Raji (cell line): ENCODE results near the gene ARID4B.

Experiments used
- POLR2A ChIP-seq: IDR thresholded peaks from 2 replicates; pipeline ENCODE4 v1.6.1; 2011; ENCODE audit warnings: low read depth, low read length, control low read depth; ENCODE audit not compliant: insufficient read depth

The ARID4B gene

GRCh38 chr1:235327559-235328270, at the start of gene ARID4B:
Gene ARID4B (minus strand): TSS chr1:235328179. CDS start chr1:235326919, 1,260 bp downstream.
- TF ChIP-seq POLR2A, result peak; percentile 67

DNA sequence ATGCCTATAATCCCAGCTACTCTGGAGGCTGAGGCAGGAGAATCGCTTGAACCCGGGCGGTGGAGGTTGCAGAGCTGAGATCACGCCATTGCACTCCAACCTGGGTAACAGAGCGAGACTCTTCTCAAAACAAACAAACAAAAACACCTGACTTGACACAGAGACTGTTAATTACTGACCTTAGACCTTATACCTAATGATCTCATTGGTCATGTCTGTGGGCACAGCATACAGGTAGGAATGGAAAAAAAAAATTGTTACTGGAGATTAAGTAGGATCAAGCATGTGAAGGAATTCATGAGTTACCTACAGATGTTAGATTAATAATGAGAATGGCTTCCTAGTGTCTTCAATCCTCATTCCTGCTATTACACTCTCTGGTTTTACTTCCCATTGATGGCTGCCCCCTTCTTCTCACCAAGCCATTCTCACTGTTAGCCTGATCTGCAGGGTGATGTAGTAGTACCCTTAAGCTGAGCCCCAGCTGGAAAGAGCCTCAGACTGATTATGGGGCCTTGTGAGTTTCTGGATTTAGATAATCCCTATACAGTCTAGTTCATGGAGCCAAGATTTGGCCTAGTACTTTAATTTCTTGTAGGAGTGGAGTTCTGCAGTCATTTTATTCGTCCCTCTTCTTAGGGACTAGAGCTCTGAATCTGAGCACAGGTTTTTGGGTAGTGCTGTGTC, 48.1 kb upstream of the ARID4B start:
- TF ChIP-seq POLR2A, result no peak

DNA sequence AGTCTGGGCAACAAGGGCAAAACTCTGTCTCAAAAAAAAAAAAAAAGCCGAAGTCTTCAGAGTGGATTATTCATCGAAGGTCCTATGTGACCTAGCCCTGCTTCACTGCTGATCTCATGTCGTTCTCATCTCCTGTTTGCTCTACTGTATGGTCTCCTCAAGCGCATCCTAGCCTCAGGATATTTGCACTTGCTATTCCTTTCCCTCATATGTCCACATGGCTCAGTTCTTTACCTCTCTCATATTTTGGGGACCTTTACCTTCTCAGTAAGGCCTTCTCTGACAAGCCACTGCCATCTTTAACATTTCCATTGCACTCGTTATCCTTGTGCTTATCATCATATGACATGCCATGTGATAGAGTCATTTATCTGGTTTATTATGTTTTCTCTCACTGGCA, 41.8 kb upstream of the ARID4B start:
- TF ChIP-seq POLR2A, result no peak

DNA sequence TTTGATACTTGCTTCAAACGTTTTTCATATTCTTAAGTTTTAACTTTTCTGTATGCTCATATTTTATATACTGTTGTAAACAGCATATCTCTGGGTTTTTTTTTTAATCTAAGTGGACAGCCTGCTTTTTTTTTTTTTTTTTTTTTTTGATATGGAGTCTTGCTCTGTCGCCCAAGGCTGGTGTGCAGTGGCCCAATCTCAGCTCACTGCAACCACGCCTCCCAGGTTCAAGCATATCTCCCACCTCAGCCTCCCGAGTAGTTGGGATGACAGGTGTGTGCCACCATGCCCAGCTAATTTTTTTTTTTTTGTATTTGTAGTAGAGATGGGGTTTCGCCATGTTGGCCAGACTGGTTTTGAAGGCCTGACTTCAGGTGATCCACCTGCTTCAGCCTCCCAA, 40.4 kb upstream of the ARID4B start:
- no peak for TF ChIP-seq POLR2A

DNA sequence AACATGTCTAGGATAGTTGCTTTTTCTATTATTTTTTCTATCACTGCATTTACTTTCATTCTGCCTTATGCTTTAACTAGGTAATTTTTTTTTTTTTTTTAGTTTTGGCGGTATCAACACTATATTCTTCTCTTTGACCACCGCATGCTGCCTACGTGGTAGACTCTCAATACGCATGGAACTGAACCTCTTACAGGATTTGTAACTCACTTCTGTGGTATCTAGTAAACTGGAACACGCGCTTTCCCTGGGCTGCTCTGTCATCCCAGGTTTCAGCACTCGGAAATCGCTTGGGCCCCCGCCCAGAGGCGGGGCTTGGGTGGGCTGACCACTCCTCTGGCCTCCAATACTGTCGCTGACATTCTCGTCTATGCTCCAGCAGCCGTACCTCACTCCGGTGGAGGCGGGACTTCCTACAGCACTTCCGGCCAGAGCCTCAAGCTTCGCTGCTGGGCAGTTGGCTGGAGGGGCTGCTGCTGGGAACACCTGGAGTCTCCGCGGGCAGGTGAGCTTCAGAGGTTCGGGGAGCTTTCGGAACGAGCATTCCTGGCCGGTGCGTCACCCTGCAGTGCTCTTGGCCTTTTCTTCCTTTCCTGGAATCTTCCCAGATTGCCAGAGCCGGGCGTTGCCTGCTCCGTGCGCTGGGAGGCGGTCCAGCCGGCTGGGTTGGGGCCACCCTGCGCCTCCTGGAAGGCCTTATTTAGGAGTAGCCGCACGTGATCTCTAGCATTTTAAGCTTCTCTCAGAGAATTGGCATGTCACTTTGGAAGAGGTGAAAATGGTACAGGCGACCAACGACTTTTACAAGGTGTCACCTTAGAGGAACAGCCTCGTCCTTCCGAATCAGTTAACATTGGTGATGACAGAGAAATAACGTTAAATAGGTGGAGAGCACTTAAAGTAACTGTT, 39.3 kb upstream of the ARID4B start, which contains the start of gene TBCE:
TSS of gene TBCE (plus strand) at position 428 of the 909 bp plus-strand sequence. CDS start 12,623 bp downstream, outside the sequence.
- TF ChIP-seq POLR2A, result peak; percentile 97

GRCh38 chr1:235366286-235366685, 38.3 kb upstream of the ARID4B start:
- no peak for TF ChIP-seq POLR2A

DNA sequence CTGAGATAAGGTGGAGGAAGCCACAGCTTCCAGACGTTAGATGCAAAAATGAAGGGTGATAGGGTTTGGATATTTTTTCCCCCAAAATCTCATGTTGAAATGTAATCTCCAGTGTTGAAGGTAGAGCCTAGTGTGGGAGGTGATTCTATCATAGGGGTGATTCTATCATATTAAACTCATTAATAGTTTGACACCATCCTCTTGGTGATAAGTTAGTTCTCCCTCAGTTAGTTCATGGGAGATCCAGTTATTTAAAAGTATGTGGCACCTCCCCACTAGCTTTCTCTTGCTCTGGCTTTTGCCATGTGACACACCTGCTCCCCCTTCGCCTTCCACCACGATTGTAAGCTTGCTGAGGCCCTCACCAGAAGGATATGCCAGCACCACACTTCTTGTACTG, 30.9 kb upstream of the ARID4B start:
- no peak for TF ChIP-seq POLR2A

- TF ChIP-seq POLR2A, result no peak
Measured at GRCh38 chr1:235357485-235358373, 29.8 kb upstream of the ARID4B start.

GRCh38 chr1:235351898-235352297, 23.9 kb upstream of the ARID4B start:
- TF ChIP-seq POLR2A, result no peak

DNA sequence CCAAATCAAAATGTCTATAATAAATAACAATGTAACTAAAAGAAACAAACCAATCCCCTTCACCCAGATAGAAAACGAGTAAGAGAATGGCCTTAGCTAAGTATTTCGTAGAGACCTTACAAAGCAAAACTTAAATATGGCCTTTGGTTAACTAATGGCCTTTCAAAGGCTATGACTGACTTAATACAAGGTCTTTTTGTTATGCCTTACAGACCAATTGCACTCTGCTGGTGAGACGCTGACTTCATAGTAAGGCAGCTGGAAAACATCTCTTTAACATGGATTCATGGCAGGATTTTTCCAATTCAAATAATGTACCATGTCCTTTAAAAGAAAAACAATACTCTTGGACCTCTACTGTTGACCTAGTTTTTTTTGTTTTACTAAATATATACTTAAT, 23.5 kb upstream of the ARID4B start:
- no peak for TF ChIP-seq POLR2A

DNA sequence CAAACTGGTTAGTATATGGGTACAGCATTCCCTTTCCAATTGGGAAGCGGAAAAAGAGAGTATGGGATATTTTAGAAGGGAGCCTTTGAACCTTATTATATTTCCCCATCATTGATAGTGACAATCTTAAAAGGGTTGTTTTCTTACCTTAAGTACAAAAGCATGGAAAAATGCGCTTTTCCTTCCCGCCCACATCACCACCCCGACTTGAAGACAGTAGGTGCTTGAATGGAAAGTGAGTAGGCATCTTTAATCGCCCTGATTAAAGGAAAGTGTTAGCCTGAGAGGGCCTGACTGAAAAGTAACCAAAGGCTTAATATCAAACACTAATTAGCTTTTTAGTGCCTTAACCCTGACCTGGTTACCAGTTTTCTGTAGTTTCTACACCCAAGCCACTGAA, 15.7 kb upstream of the ARID4B start:
- no peak for TF ChIP-seq POLR2A

- TF ChIP-seq POLR2A, result no peak
Measured at GRCh38 chr1:235342471-235342870, 14.5 kb upstream of the ARID4B start.

GRCh38 chr1:235342039-235342438, 14.1 kb upstream of the ARID4B start:
- no peak for TF ChIP-seq POLR2A

DNA sequence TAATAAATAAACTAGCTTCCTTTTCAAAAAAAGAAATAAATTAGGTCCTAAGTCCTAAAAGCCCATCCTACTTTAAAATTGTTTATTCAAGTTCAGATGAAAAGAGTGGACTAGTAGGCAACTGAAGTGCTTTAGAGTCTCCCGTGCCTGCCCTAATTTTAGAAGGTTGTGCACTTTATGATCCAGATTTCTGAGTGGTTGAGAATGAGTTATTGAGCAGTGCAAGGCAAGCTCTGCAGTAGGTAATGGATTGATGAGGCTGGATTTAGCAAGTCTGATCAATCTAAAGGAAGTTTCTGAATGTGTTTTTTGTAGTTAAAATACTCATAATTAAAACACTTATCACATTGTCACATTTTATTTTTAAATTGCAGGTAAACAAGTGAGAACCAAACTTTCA, 13.4 kb upstream of the ARID4B start:
- TF ChIP-seq POLR2A, result no peak
